ENCODE data around the gene SLAMF9. TPM values are rescaled to one million over a fixed set of nuclear protein-coding genes. Genes with fewer than 3 reads are reported as not detected.
A peak's percentile ranks its signal among the peaks of the same experiment; 100 is the strongest.

Gene SLAMF9
- total RNA-seq, 5 donors from 2014 or later (not counting 1 experiment from before 2014, with no cell fraction given): not detected

- Histone ChIP-seq H3K4me1 (ENCODE audit: control insufficient read depth in 1 of 2, extremely low read depth in 1 of 2, insufficient read depth in 2 of 2, low read length in 2 of 2) (no peaks in the 10 kb centered on the region), H3K36me3 (ENCODE audit: control insufficient read depth in 2 of 2, extremely low read depth in 1 of 2, insufficient read depth in 1 of 2, low read length in 1 of 2) (no peaks in the 10 kb centered on the region), H3K9me3 (no peaks in the 10 kb centered on the region), H3K27ac (ENCODE audit: low read length) (no peak overlapping the region), H3K4me3 (ENCODE audit: control insufficient read depth in 1 of 2, extremely low read depth in 1 of 2, low read length in 1 of 2) (no peak overlapping the region), H3K27me3 (replicated peaks in 1 of 2; ENCODE audit: control insufficient read depth in 2 of 2, extremely low read depth in 1 of 2, insufficient read depth in 2 of 2, low read length in 1 of 2) (peaks cover 0 to 8% of the 10 kb centered on the region in 2 experiments)
- WGBS (ENCODE audit: insufficient coverage): no CpG with 5 or more reads among the region's 1 CpG
- Mint-ChIP-seq H3K27me3 (peaks cover 9 to 18% of the 10 kb centered on the region in 2 donors), H3K4me3 (no peak overlapping the region), H3K4me1 (peaks cover 7 to 9% (median 8%) of the 10 kb centered on the region in 3 donors), H3K9me3 (no peaks in the 10 kb centered on the region), H3K36me3 (no peaks in the 10 kb centered on the region), H3K27ac (no peak overlapping the region)
- ATAC-seq (replicated peaks in 1 of 4) (no peak), DNase-seq (no peak)
- POLR2A ChIA-PET: no interaction called here
- CTCF ChIA-PET: interaction anchor here in 1 of 2 donors (1.1 kb wide), 1 partner anchor 16 kb away, joined by 5 read pairs; no protein-coding TSS in a partner anchor
These were observed 38.1 kb upstream of the SLAMF9 start for GRCh38 chr1:159992161-159992560.

GRCh38 chr1:159991513-159991912, 37.5 kb upstream of the SLAMF9 start:
- ChIA-PET POLR2A (no interaction called here), CTCF (interaction anchor here in 1 of 2 donors (1.1 kb wide), 1 partner anchor 16 kb away, joined by 5 read pairs; no protein-coding TSS in a partner anchor)
- peak in 4 of 35 experiments; percentile 3 to 21 (median 11) for DNase-seq
- peaks cover 0 to 8% of the 10 kb centered on the region in 2 experiments for H3K27me3 ChIP-seq (replicated peaks in 1 of 2; ENCODE audit: control insufficient read depth in 2 of 2, extremely low read depth in 1 of 2, insufficient read depth in 2 of 2, low read length in 1 of 2)
- H3K36me3 Mint-ChIP-seq: no peaks in the 10 kb centered on the region
- H3K4me3 Mint-ChIP-seq: peak overlapping the region in 1 of 3 donors; percentile 14
- peaks cover 7 to 19% of the 10 kb centered on the region in 2 donors for H3K27me3 Mint-ChIP-seq
- H3K9me3 Mint-ChIP-seq: no peaks in the 10 kb centered on the region
- H3K4me1 ChIP-seq (ENCODE audit: control insufficient read depth in 1 of 2, extremely low read depth in 1 of 2, insufficient read depth in 2 of 2, low read length in 2 of 2): no peaks in the 10 kb centered on the region
- ATAC-seq (replicated peaks in 1 of 4): peak in 1 of 4 experiments; percentile 77
- H3K9me3 ChIP-seq: no peaks in the 10 kb centered on the region
- no peak overlapping the region for H3K4me3 ChIP-seq (ENCODE audit: control insufficient read depth in 1 of 2, extremely low read depth in 1 of 2, low read length in 1 of 2)
- H3K36me3 ChIP-seq (ENCODE audit: control insufficient read depth in 2 of 2, extremely low read depth in 1 of 2, insufficient read depth in 1 of 2, low read length in 1 of 2): no peaks in the 10 kb centered on the region
- no peak overlapping the region for H3K27ac Mint-ChIP-seq
- no peak overlapping the region for H3K27ac ChIP-seq (ENCODE audit: low read length)
- peaks cover 7 to 9% (median 8%) of the 10 kb centered on the region in 3 donors for H3K4me1 Mint-ChIP-seq
- WGBS (ENCODE audit: insufficient coverage): 77% methylated on average over 3 of the region's 4 CpGs

GRCh38 chr1:159990005-159990404, 36.0 kb upstream of the SLAMF9 start:
- ChIA-PET CTCF (interaction anchor here in 1 of 2 donors (0.7 kb wide), 1 partner anchor 15 kb away, joined by 3 read pairs; no protein-coding TSS in a partner anchor), POLR2A (no interaction called here)
- H3K36me3 ChIP-seq (ENCODE audit: control insufficient read depth in 2 of 2, extremely low read depth in 1 of 2, insufficient read depth in 1 of 2, low read length in 1 of 2): no peaks in the 10 kb centered on the region
- WGBS (ENCODE audit: insufficient coverage): 100% methylated on average over 1 of the region's 5 CpGs
- Mint-ChIP-seq H3K9me3 (no peaks in the 10 kb centered on the region), H3K4me3 (no peak overlapping the region), H3K36me3 (no peaks in the 10 kb centered on the region), H3K27me3 (peaks cover 4 to 26% of the 10 kb centered on the region in 2 donors), H3K4me1 (peaks cover 7 to 9% (median 8%) of the 10 kb centered on the region in 3 donors), H3K27ac (no peak overlapping the region)
- H3K4me1 ChIP-seq (ENCODE audit: control insufficient read depth in 1 of 2, extremely low read depth in 1 of 2, insufficient read depth in 2 of 2, low read length in 2 of 2): no peaks in the 10 kb centered on the region
- ATAC-seq (replicated peaks in 1 of 4) (no peak), DNase-seq (no peak)
- H3K27me3 ChIP-seq (replicated peaks in 1 of 2; ENCODE audit: control insufficient read depth in 2 of 2, extremely low read depth in 1 of 2, insufficient read depth in 2 of 2, low read length in 1 of 2): peaks cover 0 to 14% of the 10 kb centered on the region in 2 experiments
- H3K4me3 ChIP-seq (ENCODE audit: control insufficient read depth in 1 of 2, extremely low read depth in 1 of 2, low read length in 1 of 2): no peak overlapping the region
- H3K9me3 ChIP-seq: no peaks in the 10 kb centered on the region
- H3K27ac ChIP-seq (ENCODE audit: low read length): no peak overlapping the region

GRCh38 chr1:159989581-159989980, 35.5 kb upstream of the SLAMF9 start:
- ChIA-PET CTCF (interaction anchor here in 1 of 2 donors (0.6 kb wide), 1 partner anchor 27 kb away, joined by 3 read pairs; no protein-coding TSS in a partner anchor), POLR2A (no interaction called here)

GRCh38 chr1:159988006-159988405, 34.0 kb upstream of the SLAMF9 start:
- ATAC-seq (replicated peaks in 1 of 4) (no peak), DNase-seq (no peak)
- ChIA-PET CTCF (no interaction called here), POLR2A (no interaction called here)
- Mint-ChIP-seq H3K27ac (no peak overlapping the region), H3K4me3 (no peak overlapping the region), H3K4me1 (peaks cover 7 to 9% (median 8%) of the 10 kb centered on the region in 3 donors), H3K36me3 (no peaks in the 10 kb centered on the region), H3K9me3 (no peaks in the 10 kb centered on the region), H3K27me3 (peaks cover 4 to 30% of the 10 kb centered on the region in 2 donors)
- peaks cover 0 to 17% of the 10 kb centered on the region in 2 experiments for H3K27me3 ChIP-seq (replicated peaks in 1 of 2; ENCODE audit: control insufficient read depth in 2 of 2, extremely low read depth in 1 of 2, insufficient read depth in 2 of 2, low read length in 1 of 2)
- no peaks in the 10 kb centered on the region for H3K36me3 ChIP-seq (ENCODE audit: control insufficient read depth in 2 of 2, extremely low read depth in 1 of 2, insufficient read depth in 1 of 2, low read length in 1 of 2)
- H3K9me3 ChIP-seq: no peaks in the 10 kb centered on the region
- H3K4me1 ChIP-seq (ENCODE audit: control insufficient read depth in 1 of 2, extremely low read depth in 1 of 2, insufficient read depth in 2 of 2, low read length in 2 of 2): no peaks in the 10 kb centered on the region
- no peak overlapping the region for H3K27ac ChIP-seq (ENCODE audit: low read length)
- no peak overlapping the region for H3K4me3 ChIP-seq (ENCODE audit: control insufficient read depth in 1 of 2, extremely low read depth in 1 of 2, low read length in 1 of 2)
- WGBS (ENCODE audit: insufficient coverage): 63% methylated on average over 1 of the region's 1 CpG

More at GRCh38 chr1:159989581-159989980, 35.5 kb upstream of the SLAMF9 start:
- Mint-ChIP-seq H3K36me3 (no peaks in the 10 kb centered on the region), H3K27me3 (peaks cover 4 to 26% of the 10 kb centered on the region in 2 donors), H3K4me3 (no peak overlapping the region), H3K4me1 (peaks cover 7 to 9% (median 8%) of the 10 kb centered on the region in 3 donors), H3K9me3 (no peaks in the 10 kb centered on the region), H3K27ac (no peak overlapping the region)
- ATAC-seq (replicated peaks in 1 of 4) (no peak), DNase-seq (no peak)
- 92% methylated on average over 3 of the region's 3 CpGs for WGBS (ENCODE audit: insufficient coverage)
- Histone ChIP-seq H3K27me3 (replicated peaks in 1 of 2; ENCODE audit: control insufficient read depth in 2 of 2, extremely low read depth in 1 of 2, insufficient read depth in 2 of 2, low read length in 1 of 2) (peaks cover 0 to 14% of the 10 kb centered on the region in 2 experiments), H3K4me3 (ENCODE audit: control insufficient read depth in 1 of 2, extremely low read depth in 1 of 2, low read length in 1 of 2) (no peak overlapping the region), H3K36me3 (ENCODE audit: control insufficient read depth in 2 of 2, extremely low read depth in 1 of 2, insufficient read depth in 1 of 2, low read length in 1 of 2) (no peaks in the 10 kb centered on the region), H3K27ac (ENCODE audit: low read length) (no peak overlapping the region), H3K4me1 (ENCODE audit: control insufficient read depth in 1 of 2, extremely low read depth in 1 of 2, insufficient read depth in 2 of 2, low read length in 2 of 2) (no peaks in the 10 kb centered on the region), H3K9me3 (no peaks in the 10 kb centered on the region)

GRCh38 chr1:159987186-159987585, 33.1 kb upstream of the SLAMF9 start:
- Histone ChIP-seq H3K27me3 (replicated peaks in 1 of 2; ENCODE audit: control insufficient read depth in 2 of 2, extremely low read depth in 1 of 2, insufficient read depth in 2 of 2, low read length in 1 of 2) (peaks cover 0 to 17% of the 10 kb centered on the region in 2 experiments), H3K4me1 (ENCODE audit: control insufficient read depth in 1 of 2, extremely low read depth in 1 of 2, insufficient read depth in 2 of 2, low read length in 2 of 2) (no peaks in the 10 kb centered on the region), H3K27ac (ENCODE audit: low read length) (no peak overlapping the region), H3K4me3 (ENCODE audit: control insufficient read depth in 1 of 2, extremely low read depth in 1 of 2, low read length in 1 of 2) (no peak overlapping the region), H3K9me3 (no peaks in the 10 kb centered on the region), H3K36me3 (ENCODE audit: control insufficient read depth in 2 of 2, extremely low read depth in 1 of 2, insufficient read depth in 1 of 2, low read length in 1 of 2) (no peaks in the 10 kb centered on the region)
- no peak overlapping the region for H3K4me3 Mint-ChIP-seq
- 86% methylated on average over 1 of the region's 4 CpGs for WGBS (ENCODE audit: insufficient coverage)
- DNase-seq (no peak), ATAC-seq (replicated peaks in 1 of 4) (no peak)
- H3K36me3 Mint-ChIP-seq: no peaks in the 10 kb centered on the region
- peaks cover 7 to 33% of the 10 kb centered on the region in 2 donors for H3K27me3 Mint-ChIP-seq
- H3K27ac Mint-ChIP-seq: no peak overlapping the region
- H3K4me1 Mint-ChIP-seq: peaks cover 7 to 9% (median 8%) of the 10 kb centered on the region in 3 donors
- H3K9me3 Mint-ChIP-seq: no peaks in the 10 kb centered on the region
- ChIA-PET CTCF (no interaction called here), POLR2A (no interaction called here)

Measured in T-cell (primary cell).